ENCODE data around the gene NKAIN2. TPM values are rescaled to one million over a fixed set of nuclear protein-coding genes. Genes with fewer than 3 reads are reported as not detected.

The NKAIN2 gene
- total and polyA plus RNA-seq, 12 donors: 0.07 to 3.0 (median 0.28) TPM; not detected in 1

DNA sequence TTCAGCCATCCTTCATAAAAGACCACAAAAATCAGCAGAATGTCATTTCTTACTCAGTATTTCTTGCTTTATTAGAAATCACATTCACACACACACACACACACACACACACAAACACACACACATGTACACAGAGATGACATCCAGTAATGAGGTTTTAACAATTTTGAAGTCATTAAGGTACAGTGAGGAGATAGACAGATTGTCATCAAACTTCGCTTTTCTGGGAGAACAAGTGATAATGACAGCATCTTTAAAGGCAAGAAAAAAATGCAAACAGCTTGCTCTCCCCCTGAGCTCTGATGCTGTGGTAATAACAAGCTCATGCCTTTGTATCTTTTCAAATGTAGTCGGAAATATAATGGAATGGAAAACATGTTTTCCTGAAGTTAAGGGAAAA, 974.2 kb downstream of the NKAIN2 start:
- H3K27ac ChIP-seq: no peak overlapping the region
- H3K27me3 ChIP-seq: no peaks in the 10 kb centered on the region
- no peaks in the 10 kb centered on the region for H3K4me1 ChIP-seq
- intact Hi-C loops (cut with DNase I): no loop called here
- TF ChIP-seq, protein P1, sequence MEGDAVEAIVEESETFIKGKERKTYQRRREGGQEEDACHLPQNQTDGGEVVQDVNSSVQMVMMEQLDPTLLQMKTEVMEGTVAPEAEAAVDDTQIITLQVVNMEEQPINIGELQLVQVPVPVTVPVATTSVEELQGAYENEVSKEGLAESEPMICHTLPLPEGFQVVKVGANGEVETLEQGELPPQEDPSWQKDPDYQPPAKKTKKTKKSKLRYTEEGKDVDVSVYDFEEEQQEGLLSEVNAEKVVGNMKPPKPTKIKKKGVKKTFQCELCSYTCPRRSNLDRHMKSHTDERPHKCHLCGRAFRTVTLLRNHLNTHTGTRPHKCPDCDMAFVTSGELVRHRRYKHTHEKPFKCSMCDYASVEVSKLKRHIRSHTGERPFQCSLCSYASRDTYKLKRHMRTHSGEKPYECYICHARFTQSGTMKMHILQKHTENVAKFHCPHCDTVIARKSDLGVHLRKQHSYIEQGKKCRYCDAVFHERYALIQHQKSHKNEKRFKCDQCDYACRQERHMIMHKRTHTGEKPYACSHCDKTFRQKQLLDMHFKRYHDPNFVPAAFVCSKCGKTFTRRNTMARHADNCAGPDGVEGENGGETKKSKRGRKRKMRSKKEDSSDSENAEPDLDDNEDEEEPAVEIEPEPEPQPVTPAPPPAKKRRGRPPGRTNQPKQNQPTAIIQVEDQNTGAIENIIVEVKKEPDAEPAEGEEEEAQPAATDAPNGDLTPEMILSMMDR (IDR thresholded peaks at IDR 0.05): no peak
- H3K9me3 ChIP-seq: no peaks in the 10 kb centered on the region
- ATAC-seq (no peak), DNase-seq (no peak)
- H3K4me3 ChIP-seq: no peak overlapping the region
- no peaks in the 10 kb centered on the region for H3K36me3 ChIP-seq
- WGBS, 2 donors: 75 to 77% methylated on average over 2 of the region's 2 CpGs

DNA sequence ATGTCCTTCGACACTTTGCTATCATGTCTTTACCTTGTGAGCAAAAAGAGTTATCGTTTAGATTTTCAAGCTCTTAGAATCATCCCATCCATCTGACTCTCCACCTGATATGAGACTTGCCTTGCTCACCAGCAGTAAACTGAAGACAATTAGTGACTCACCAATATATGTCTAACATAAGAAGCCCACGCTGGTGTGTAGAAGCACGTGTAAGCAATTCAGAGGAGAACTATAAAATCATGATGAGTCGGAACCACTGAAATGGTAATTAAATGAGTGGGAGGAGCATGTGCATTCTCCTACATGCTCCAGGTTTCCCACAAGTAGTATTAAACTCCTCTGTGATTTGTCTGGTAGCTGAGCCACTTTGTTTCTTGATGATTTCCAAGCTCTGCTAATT, 977.0 kb downstream of the NKAIN2 start:
- TF ChIP-seq, protein P1 (IDR thresholded peaks at IDR 0.05): no peak
- Histone ChIP-seq H3K36me3 (no peaks in the 10 kb centered on the region), H3K27ac (no peak overlapping the region), H3K4me1 (no peaks in the 10 kb centered on the region), H3K27me3 (no peaks in the 10 kb centered on the region), H3K4me3 (no peak overlapping the region), H3K9me3 (no peaks in the 10 kb centered on the region)
- intact Hi-C loops (cut with DNase I): no loop called here
- DNase-seq (no peak), ATAC-seq (no peak)
- WGBS, 2 donors: 91 to 92% methylated on average over 5 of the region's 5 CpGs

DNA sequence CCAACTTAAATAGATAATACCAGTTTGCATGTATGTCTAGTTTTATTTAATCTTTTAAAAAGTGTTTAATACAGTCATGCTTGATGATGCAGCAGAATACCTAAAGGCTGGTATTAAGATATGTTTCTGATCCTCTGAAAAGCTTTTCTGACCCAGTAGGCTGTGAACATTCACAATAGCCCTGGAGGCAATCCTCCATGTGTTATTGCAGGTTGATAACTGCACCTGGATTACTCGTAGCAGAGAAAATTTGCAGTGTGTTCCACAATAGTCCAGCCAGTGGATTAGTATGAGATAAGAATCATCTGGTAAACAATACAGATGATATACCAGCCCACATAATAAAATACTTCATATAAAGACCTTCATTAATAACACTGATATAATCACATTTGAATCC, 979.7 kb downstream of the NKAIN2 start:
- Histone ChIP-seq H3K36me3 (no peaks in the 10 kb centered on the region), H3K27ac (no peak overlapping the region), H3K9me3 (no peaks in the 10 kb centered on the region), H3K4me1 (no peaks in the 10 kb centered on the region), H3K27me3 (no peaks in the 10 kb centered on the region), H3K4me3 (no peak overlapping the region)
- intact Hi-C loops (cut with DNase I): no loop called here
- ATAC-seq: no peak
- 73 to 90% methylated on average over 1 of the region's 1 CpG for WGBS, 2 donors
- TF ChIP-seq, protein P1 (IDR thresholded peaks at IDR 0.05): no peak
- DNase-seq: no peak

DNA sequence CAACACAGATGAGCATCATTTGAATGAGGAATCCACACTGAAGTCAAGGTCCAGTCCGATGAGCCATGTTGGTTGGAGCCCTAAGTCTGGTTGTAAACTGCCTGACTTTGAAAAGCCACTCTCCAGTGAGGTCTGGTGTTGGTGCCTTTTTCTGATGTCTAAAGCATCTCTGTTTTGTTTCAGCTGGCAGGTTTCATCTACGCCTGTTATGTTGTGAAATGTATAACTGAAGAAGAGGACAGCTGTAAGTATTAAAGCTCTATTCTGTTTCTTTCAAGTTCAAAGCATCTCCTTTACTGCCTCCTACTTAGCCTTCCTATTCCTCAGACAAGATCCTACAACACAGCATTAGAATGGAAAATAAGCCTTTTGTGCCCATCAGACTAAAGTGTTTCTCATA, 987.5 kb downstream of the NKAIN2 start:
- intact Hi-C loops (cut with DNase I): loop anchor here in 5 of 10 donors (10.0 kb wide), 3 partner anchors 986 to 1386 kb away; partner anchors contain the start of gene NKAIN2 (in 4 of the 5)
- Histone ChIP-seq H3K9me3 (no peaks in the 10 kb centered on the region), H3K4me1 (no peaks in the 10 kb centered on the region), H3K4me3 (no peak overlapping the region), H3K27me3 (peaks cover 0 to 4% (median 0%) of the 10 kb centered on the region in 7 donors), H3K27ac (no peak overlapping the region), H3K36me3 (no peaks in the 10 kb centered on the region)
- ATAC-seq: no peak
- 66 to 89% methylated on average over 2 of the region's 2 CpGs for WGBS, 2 donors
- TF ChIP-seq, protein P1 (IDR thresholded peaks at IDR 0.05): no peak
- DNase-seq: no peak

All from heart right ventricle (tissue), 16 donors.